ENCODE data around the gene SPPL2C. TPM values are rescaled to one million over a fixed set of nuclear protein-coding genes. Genes with fewer than 3 reads are reported as not detected.

Gene SPPL2C
- total and polyA plus RNA-seq, 8 donors: not detected

- ATAC-seq: no peak
- no peaks in the 10 kb centered on the region for H3K4me1 ChIP-seq
- no peaks in the 10 kb centered on the region for H3K27me3 ChIP-seq
- H3K9me3 ChIP-seq: no peaks in the 10 kb centered on the region
- H3K4me3 ChIP-seq: no peak overlapping the region
- no peaks in the 10 kb centered on the region for H3K36me3 ChIP-seq
- TF ChIP-seq, protein P1, sequence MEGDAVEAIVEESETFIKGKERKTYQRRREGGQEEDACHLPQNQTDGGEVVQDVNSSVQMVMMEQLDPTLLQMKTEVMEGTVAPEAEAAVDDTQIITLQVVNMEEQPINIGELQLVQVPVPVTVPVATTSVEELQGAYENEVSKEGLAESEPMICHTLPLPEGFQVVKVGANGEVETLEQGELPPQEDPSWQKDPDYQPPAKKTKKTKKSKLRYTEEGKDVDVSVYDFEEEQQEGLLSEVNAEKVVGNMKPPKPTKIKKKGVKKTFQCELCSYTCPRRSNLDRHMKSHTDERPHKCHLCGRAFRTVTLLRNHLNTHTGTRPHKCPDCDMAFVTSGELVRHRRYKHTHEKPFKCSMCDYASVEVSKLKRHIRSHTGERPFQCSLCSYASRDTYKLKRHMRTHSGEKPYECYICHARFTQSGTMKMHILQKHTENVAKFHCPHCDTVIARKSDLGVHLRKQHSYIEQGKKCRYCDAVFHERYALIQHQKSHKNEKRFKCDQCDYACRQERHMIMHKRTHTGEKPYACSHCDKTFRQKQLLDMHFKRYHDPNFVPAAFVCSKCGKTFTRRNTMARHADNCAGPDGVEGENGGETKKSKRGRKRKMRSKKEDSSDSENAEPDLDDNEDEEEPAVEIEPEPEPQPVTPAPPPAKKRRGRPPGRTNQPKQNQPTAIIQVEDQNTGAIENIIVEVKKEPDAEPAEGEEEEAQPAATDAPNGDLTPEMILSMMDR (IDR thresholded peaks at IDR 0.05): no peak
- H3K27ac ChIP-seq: no peak overlapping the region
- intact Hi-C loops (cut with DNase I): loop anchor here in 2 of 3 donors (10.0 kb wide), 2 partner anchors 182 to 602 kb away; partner anchors contain the start of gene FMNL1 (in 1 of the 2)
- peak in 1 of 6 donors; percentile 30 for DNase-seq
- 66 to 81% methylated on average over 16 of the region's 16 CpGs for WGBS, 2 donors
- no peak for FAIRE-seq
Measured at GRCh38 chr17:45826919-45827588, 17.6 kb upstream of the SPPL2C start.

- WGBS, 2 donors: 59 to 71% methylated on average over 9 of the region's 9 CpGs
- no peak for FAIRE-seq
- no peaks in the 10 kb centered on the region for H3K27me3 ChIP-seq
- intact Hi-C loops (cut with DNase I): loop anchor here in 2 of 3 donors (10.0 kb wide), 2 partner anchors 183 to 603 kb away; partner anchors contain the start of gene FMNL1 (in 1 of the 2)
- no peak overlapping the region for H3K27ac ChIP-seq
- TF ChIP-seq, protein P1 (IDR thresholded peaks at IDR 0.05): no peak
- H3K36me3 ChIP-seq: no peaks in the 10 kb centered on the region
- no peaks in the 10 kb centered on the region for H3K4me1 ChIP-seq
- H3K4me3 ChIP-seq: no peak overlapping the region
- no peak for DNase-seq
- ATAC-seq: no peak
- H3K9me3 ChIP-seq: no peaks in the 10 kb centered on the region
Measured at GRCh38 chr17:45828171-45828570, 16.5 kb upstream of the SPPL2C start.

- WGBS, 2 donors: 54 to 61% methylated on average over 14 to 15 of the region's 15 CpGs
- H3K27ac ChIP-seq: no peak overlapping the region
- no peaks in the 10 kb centered on the region for H3K27me3 ChIP-seq
- H3K9me3 ChIP-seq: no peaks in the 10 kb centered on the region
- no peak for FAIRE-seq
- peak in 1 of 6 donors; percentile 21 for DNase-seq
- no peaks in the 10 kb centered on the region for H3K36me3 ChIP-seq
- intact Hi-C loops (cut with DNase I): loop anchor here in 2 of 3 donors (10.0 kb wide), 2 partner anchors 184 to 604 kb away; partner anchors contain the start of gene FMNL1 (in 1 of the 2)
- TF ChIP-seq, protein P1 (IDR thresholded peaks at IDR 0.05): no peak
- no peaks in the 10 kb centered on the region for H3K4me1 ChIP-seq
- H3K4me3 ChIP-seq: no peak overlapping the region
- ATAC-seq: no peak
Measured at GRCh38 chr17:45828582-45829133, 16.0 kb upstream of the SPPL2C start.

DNA sequence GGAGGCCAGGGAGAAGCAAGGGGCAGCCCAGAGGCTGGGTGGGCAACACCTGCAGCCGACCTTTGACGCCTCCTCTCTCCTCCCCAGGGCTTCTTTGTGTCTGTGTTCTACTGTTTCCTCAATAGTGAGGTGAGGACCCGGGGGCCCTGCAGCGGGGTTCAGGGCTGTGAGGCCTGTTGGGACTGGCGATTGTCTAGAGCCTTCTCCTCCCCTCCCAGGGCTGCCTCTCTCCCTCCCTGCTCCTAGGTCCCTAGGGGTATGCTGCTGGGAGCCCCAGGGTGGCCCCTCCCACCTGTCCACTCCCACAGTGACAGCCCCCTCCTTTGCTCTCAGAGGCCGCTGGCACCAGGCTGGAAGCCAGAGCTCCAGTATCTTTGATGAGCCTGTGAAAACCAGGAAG, 10.8 kb upstream of the SPPL2C start:
- 50 to 59% methylated on average over 6 of the region's 6 CpGs for WGBS, 2 donors
- peak in 1 of 6 donors; percentile 35 for DNase-seq
- H3K36me3 ChIP-seq: no peaks in the 10 kb centered on the region
- FAIRE-seq: no peak
- intact Hi-C loops (cut with DNase I): loop anchor here in 2 of 3 donors (5.0 kb wide), 1 partner anchor 192 kb away; no protein-coding TSS in a partner anchor
- no peak for ATAC-seq
- no peaks in the 10 kb centered on the region for H3K27me3 ChIP-seq
- H3K9me3 ChIP-seq: no peaks in the 10 kb centered on the region
- no peak overlapping the region for H3K27ac ChIP-seq
- TF ChIP-seq, protein P1 (IDR thresholded peaks at IDR 0.05): no peak
- no peaks in the 10 kb centered on the region for H3K4me1 ChIP-seq
- no peak overlapping the region for H3K4me3 ChIP-seq

Data from pancreas (tissue), 10 donors.